CD8-positive, alpha-beta memory T cell (primary cell): Measurements from ENCODE around the gene ARV1. TPM values are rescaled to one million over a fixed set of nuclear protein-coding genes. Genes with fewer than 3 reads are reported as not detected.
"Not testable (repeated sequence)": the region's sequence is repeated elsewhere in the genome, so short reads cannot be mapped to it uniquely, and the experiment has no call there.

Experiments
- CTCF ChIA-PET: fragments of 350-600 bp; sonication (Branson Sonifier 250); formaldehyde crosslinking; loops from one replicate; lab custom pipeline; 2021; ENCODE audit warnings: antibody characterized with exemption; lab: Charles Lee
- POLR2A ChIA-PET: fragments of 350-600 bp; sonication (Branson Sonifier 250); formaldehyde crosslinking; loops from one replicate; lab custom pipeline; 2021; ENCODE audit warnings: antibody characterized with exemption; lab: Charles Lee
- DNase-seq, 5 donors: peaks; one replicate each; pipeline versions ENCODE4 v3.0.0 to v3.0.0-alpha.2; 2020 to 2022; ENCODE audit warnings: mixed read lengths in 1 of 5
- H3K27ac ChIP-seq: one replicate; pipeline ENCODE4 v1.7.0; 2013; ENCODE audit warnings: low read depth, mild to moderate bottlenecking, low read length, moderate library complexity
- H3K27me3 ChIP-seq: 2 replicates; pipeline ENCODE4 v1.7.0; 2013; ENCODE audit warnings: low read length, mild to moderate bottlenecking; ENCODE audit not compliant: insufficient read depth, poor library complexity, severe bottlenecking
- H3K36me3 ChIP-seq: 2 replicates; pipeline ENCODE4 v1.7.0; 2013; ENCODE audit warnings: mild to moderate bottlenecking, low read length, moderate library complexity; ENCODE audit not compliant: insufficient read depth
- H3K4me1 ChIP-seq: 2 replicates; pipeline ENCODE4 v1.7.0; 2013; ENCODE audit warnings: mild to moderate bottlenecking, low read length, moderate library complexity; ENCODE audit not compliant: insufficient read depth
- H3K4me3 ChIP-seq: 2 replicates; pipeline ENCODE4 v1.7.0; 2013; ENCODE audit warnings: mild to moderate bottlenecking, low read length
- H3K9me3 ChIP-seq: 2 replicates; pipeline ENCODE4 v1.7.0; 2013; ENCODE audit warnings: mild to moderate bottlenecking, low read length
- H3K27ac Mint-ChIP-seq, 8 donors: one replicate each; pipeline ENCODE4 v1.8.0; 2020 to 2021; ENCODE audit warnings: mixed read lengths in 8 of 8, mild to moderate bottlenecking in 6 of 8, inconsistent platforms in 3 of 8, moderate library complexity in 3 of 8
- H3K27me3 Mint-ChIP-seq, 2 donors: one replicate each; pipeline ENCODE4 v1.8.0; 2020 to 2021; ENCODE audit warnings: mixed read lengths in 2 of 2, mild to moderate bottlenecking in 1 of 2, moderate library complexity in 1 of 2
- H3K36me3 Mint-ChIP-seq, 3 donors: one replicate each; pipeline ENCODE4 v1.8.0; 2020 to 2021; ENCODE audit warnings: mixed read lengths in 3 of 3, inconsistent platforms in 1 of 3, mild to moderate bottlenecking in 1 of 3
- H3K4me1 Mint-ChIP-seq, 3 donors: one replicate each; pipeline ENCODE4 v1.8.0; 2020 to 2021; ENCODE audit warnings: mixed read lengths in 3 of 3, inconsistent platforms in 1 of 3, mild to moderate bottlenecking in 1 of 3
- H3K4me3 Mint-ChIP-seq, 7 donors: one replicate each; pipeline ENCODE4 v1.8.0; 2020 to 2021; ENCODE audit warnings: mixed read lengths in 7 of 7, mild to moderate bottlenecking in 6 of 7, moderate library complexity in 4 of 7, inconsistent platforms in 2 of 7
- H3K9me3 Mint-ChIP-seq, 5 donors: one replicate each; pipeline ENCODE4 v1.8.0; 2020 to 2022; ENCODE audit warnings: mixed read lengths in 5 of 5, mild to moderate bottlenecking in 3 of 5, moderate library complexity in 2 of 5, inconsistent platforms in 1 of 5
- polyA plus RNA-seq: library from polyadenylated mRNA; unstranded; fragments of 300-500 nt; fragmentation: Illumina TruSeq; gene quantifications from one replicate; pipeline ENCODE4 v1.2.3, GENCODE V29; 2021
- total RNA-seq, 2 experiments: library from RNA; stranded (reverse); gene quantifications; one replicate each; pipeline ENCODE4 v1.2.3, GENCODE V29; 2021

Gene ARV1
- total and polyA plus RNA-seq, 3 experiments from 2014 or later = 21.2 to 27.6 (median 21.4) TPM

DNA sequence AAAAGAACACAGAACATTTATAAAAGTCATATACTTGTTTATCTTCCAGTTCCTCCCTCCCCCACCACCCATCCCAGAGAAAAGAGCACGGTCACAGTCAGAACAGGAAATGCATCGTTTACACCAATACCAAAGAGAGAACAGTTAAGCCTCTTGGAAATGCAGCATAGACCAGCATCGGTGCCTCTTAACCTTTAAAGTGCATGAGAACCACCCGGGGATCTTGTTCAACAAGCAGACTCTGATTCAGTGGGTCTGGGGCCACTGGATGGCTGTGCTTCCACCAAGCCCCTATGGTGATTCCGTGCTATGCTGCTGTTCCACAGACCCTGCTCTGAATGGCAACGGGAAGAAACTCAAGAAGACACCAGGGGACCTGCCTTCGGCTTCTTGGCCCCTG, 41.9 kb downstream of the ARV1 start:
- POLR2A ChIA-PET = no interaction called here
- H3K9me3 Mint-ChIP-seq = no peaks in the 10 kb centered on the region
- no peaks in the 10 kb centered on the region for H3K27me3 Mint-ChIP-seq
- no peak overlapping the region for H3K4me3 Mint-ChIP-seq
- DNase-seq = no peak
- Histone ChIP-seq H3K27me3 (no peaks in the 10 kb centered on the region), H3K27ac (no peak overlapping the region), H3K4me1 (no peaks in the 10 kb centered on the region), H3K36me3 (no peaks in the 10 kb centered on the region), H3K9me3 (no peaks in the 10 kb centered on the region), H3K4me3 (no peak overlapping the region)
- peak overlapping the region in 1 of 8 donors; percentile 47 for H3K27ac Mint-ChIP-seq
- peaks cover 0 to 9% (median 2%) of the 10 kb centered on the region in 3 donors for H3K36me3 Mint-ChIP-seq
- CTCF ChIA-PET = no interaction called here
- H3K4me1 Mint-ChIP-seq = peaks cover 0 to 6% (median 3%) of the 10 kb centered on the region in 3 donors

DNA sequence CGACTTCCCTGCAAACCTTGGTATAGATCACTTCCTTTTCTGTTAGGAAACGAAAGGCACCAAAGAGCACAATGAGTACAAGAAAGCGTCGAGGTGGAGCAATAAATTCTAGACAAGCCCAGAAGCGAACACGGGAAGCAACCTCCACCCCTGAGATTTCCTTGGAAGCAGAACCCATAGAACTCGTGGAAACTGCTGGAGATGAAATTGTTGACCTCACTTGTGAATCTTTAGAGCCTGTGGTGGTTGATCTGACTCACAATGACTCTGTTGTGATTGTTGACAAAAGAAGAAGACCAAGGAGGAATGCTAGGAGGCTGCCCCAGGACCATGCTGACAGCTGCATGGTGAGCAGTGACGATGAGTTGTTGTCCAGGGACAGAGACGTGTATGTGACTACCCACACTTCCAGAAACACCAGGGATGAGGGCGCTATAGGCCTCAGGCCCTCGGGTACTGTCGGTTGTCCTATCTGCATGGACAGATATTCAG, 42.7 kb downstream of the ARV1 start:
- Histone ChIP-seq H3K36me3 (no peaks in the 10 kb centered on the region), H3K9me3 (no peaks in the 10 kb centered on the region), H3K27ac (no peak overlapping the region), H3K4me1 (no peaks in the 10 kb centered on the region), H3K27me3 (no peaks in the 10 kb centered on the region), H3K4me3 (no peak overlapping the region)
- Mint-ChIP-seq H3K9me3 (no peaks in the 10 kb centered on the region), H3K4me3 (no peak overlapping the region), H3K27me3 (no peaks in the 10 kb centered on the region), H3K27ac (peak overlapping the region in 1 of 8 donors; percentile 54), H3K36me3 (peaks cover 0 to 9% (median 2%) of the 10 kb centered on the region in 3 donors), H3K4me1 (peaks cover 0 to 6% (median 3%) of the 10 kb centered on the region in 3 donors)
- DNase-seq = no peak
- CTCF ChIA-PET = no interaction called here
- POLR2A ChIA-PET = no interaction called here

DNA sequence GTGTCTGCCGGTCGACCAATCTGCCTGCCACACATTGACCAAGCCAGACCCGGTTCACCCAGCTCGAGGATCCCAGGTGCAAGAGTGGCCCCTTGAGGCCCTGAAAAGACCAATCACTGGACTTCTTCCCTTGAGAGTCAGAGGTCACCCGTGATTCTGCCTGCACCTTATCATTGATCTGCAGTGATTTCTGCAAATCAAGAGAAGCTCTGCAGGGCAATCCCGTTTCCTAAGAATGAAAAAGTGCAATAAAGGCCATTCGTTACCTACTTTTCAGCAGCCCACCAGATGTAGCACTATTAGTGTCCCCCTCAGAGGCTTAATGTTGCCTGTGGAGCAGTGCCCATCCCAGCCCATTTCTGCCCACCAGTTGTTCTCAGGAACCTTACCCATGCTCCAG, 43.6 kb downstream of the ARV1 start:
- H3K27me3 ChIP-seq, H3K36me3 ChIP-seq, H3K4me1 ChIP-seq, H3K27ac ChIP-seq, POLR2A ChIA-PET, H3K9me3 ChIP-seq, H3K4me3 Mint-ChIP-seq, H3K4me3 ChIP-seq, H3K4me1 Mint-ChIP-seq, CTCF ChIA-PET, H3K36me3 Mint-ChIP-seq, DNase-seq, H3K27ac Mint-ChIP-seq, H3K9me3 Mint-ChIP-seq, H3K27me3 Mint-ChIP-seq: not testable (repeated sequence)

DNA sequence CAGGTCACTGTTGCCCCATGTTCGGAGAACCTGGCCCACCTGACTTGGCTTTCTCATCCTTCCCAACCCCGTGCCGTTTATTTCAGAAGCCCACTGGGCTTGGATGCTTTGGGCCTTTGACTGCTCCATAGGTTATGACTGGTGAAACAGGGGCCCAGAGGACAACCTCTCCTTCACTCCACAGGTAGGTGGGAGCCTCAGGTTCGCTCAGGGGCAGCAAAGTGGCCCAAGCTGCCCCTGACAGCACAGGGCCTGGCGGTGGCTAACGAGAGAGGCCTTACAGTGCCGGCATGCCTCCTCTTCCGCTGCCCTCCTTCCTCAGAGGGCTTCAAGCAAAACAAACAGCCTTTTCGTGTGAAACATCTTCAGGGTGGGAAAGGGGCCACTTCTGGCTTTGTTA, 44.3 kb downstream of the ARV1 start:
- Histone ChIP-seq H3K27ac (no peak overlapping the region), H3K4me1 (no peaks in the 10 kb centered on the region), H3K27me3 (no peaks in the 10 kb centered on the region), H3K9me3 (no peaks in the 10 kb centered on the region), H3K4me3 (no peak overlapping the region), H3K36me3 (no peaks in the 10 kb centered on the region)
- no peaks in the 10 kb centered on the region for H3K27me3 Mint-ChIP-seq
- H3K36me3 Mint-ChIP-seq = peaks cover 0 to 8% (median 2%) of the 10 kb centered on the region in 3 donors
- no peaks in the 10 kb centered on the region for H3K9me3 Mint-ChIP-seq
- ChIA-PET POLR2A (no interaction called here), CTCF (no interaction called here)
- peaks cover 0 to 6% (median 3%) of the 10 kb centered on the region in 3 donors for H3K4me1 Mint-ChIP-seq
- peak overlapping the region in 1 of 8 donors; percentile 78 for H3K27ac Mint-ChIP-seq
- no peak for DNase-seq
- no peak overlapping the region for H3K4me3 Mint-ChIP-seq

DNA sequence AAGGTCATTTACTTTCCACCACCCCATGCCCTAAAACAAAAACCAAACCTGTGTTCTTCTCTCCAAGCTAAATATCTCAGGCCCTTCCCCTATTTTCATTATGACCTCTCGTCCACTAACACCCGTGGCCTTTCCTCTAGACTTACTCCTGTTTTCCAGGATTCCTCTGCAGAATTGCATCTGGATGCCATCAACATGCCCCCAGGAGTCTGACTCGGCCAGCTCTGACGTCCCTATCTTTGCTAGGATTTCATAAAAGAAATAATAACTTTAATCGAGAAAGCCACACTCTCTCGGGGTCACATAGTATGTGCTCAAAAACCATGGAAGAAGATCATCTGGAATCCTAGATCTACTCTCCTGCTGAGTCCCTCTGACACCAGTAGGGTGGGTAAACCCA, 47.7 kb downstream of the ARV1 start:
- POLR2A ChIA-PET = no interaction called here

DNA sequence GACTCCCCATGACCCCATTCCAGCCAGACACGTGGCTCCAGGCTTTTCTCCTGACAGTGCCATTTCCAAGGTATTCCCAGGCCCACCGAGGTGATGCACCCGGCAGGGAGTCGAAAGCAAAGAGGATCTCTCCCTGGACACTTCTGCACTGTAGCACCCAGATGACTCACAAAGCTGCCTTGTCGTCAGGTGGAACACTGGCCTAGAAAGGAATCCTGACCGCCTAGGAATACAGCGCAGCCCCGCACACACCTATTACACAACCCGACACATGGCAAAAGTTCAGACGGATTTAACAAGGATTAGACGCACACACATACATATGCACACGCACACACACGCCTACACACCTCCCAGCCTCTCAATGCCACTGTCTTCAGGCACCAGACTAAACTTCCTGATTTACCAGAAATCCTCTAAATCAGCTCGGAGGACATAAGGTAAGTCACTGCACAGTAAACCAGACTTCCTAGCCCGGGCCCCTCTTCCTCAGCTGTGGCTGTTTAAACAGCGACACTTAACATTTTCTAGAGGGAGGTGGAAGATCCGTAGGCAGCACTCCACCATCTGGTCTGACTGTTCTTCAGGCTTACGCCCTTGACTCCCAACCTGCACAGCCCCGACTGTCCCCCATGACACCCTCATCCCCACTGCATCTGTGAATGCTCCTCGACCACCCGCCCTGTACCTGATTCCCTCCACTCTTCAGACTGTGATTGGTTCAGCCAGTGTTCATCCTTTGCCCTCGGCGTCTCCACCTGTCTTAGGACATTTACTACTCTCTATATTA, 48.4 kb downstream of the ARV1 start:
- Histone ChIP-seq H3K4me1 (no peaks in the 10 kb centered on the region), H3K27ac (no peak overlapping the region), H3K36me3 (no peaks in the 10 kb centered on the region), H3K27me3 (no peaks in the 10 kb centered on the region), H3K9me3 (no peaks in the 10 kb centered on the region), H3K4me3 (no peak overlapping the region)
- ChIA-PET CTCF (no interaction called here), POLR2A (no interaction called here)
- Mint-ChIP-seq H3K36me3 (peaks cover 0 to 1% (median 0%) of the 10 kb centered on the region in 3 donors), H3K27ac (peak overlapping the region in 2 of 8 donors; percentile 61 to 84), H3K4me3 (no peak overlapping the region), H3K4me1 (peaks cover 0 to 2% (median 0%) of the 10 kb centered on the region in 3 donors), H3K9me3 (no peaks in the 10 kb centered on the region), H3K27me3 (no peaks in the 10 kb centered on the region)
- no peak for DNase-seq

More for the DNA sequence above, 47.7 kb downstream of the ARV1 start:
- Histone ChIP-seq H3K4me1 (no peaks in the 10 kb centered on the region), H3K9me3 (no peaks in the 10 kb centered on the region), H3K4me3 (no peak overlapping the region), H3K27ac (no peak overlapping the region), H3K27me3 (no peaks in the 10 kb centered on the region), H3K36me3 (no peaks in the 10 kb centered on the region)
- no peaks in the 10 kb centered on the region for H3K27me3 Mint-ChIP-seq
- H3K4me3 Mint-ChIP-seq = no peak overlapping the region
- H3K4me1 Mint-ChIP-seq = peaks cover 0 to 2% (median 0%) of the 10 kb centered on the region in 3 donors
- CTCF ChIA-PET = no interaction called here
- peak overlapping the region in 1 of 8 donors; percentile 74 for H3K27ac Mint-ChIP-seq
- H3K36me3 Mint-ChIP-seq = peaks cover 0 to 1% (median 0%) of the 10 kb centered on the region in 3 donors
- H3K9me3 Mint-ChIP-seq = no peaks in the 10 kb centered on the region
- no peak for DNase-seq

DNA sequence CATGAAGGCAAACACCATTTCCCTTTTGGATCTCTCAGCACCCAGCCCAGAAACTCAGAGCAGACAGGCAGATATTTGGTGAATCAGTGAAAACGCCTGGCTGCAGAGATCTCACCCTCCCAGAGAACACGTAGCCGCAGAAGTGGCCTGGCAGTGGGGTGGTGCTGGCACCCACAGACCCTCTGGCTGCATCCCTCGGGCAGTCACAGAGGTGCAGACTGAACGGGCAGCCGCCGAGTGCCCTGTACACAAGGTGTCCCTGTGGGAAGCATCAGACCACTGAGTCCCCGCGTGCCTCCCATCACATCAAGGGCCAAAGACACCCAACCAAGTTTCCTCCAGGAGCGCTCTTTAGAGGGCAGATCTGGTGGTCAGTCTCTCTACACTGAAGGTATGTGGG, 49.1 kb downstream of the ARV1 start:
- POLR2A ChIA-PET = no interaction called here
- no peaks in the 10 kb centered on the region for H3K27me3 ChIP-seq
- Mint-ChIP-seq H3K27me3 (no peaks in the 10 kb centered on the region), H3K4me3 (no peak overlapping the region), H3K9me3 (no peaks in the 10 kb centered on the region), H3K27ac (peak overlapping the region in 1 of 8 donors; percentile 84), H3K36me3 (peaks cover 0 to 1% (median 0%) of the 10 kb centered on the region in 3 donors), H3K4me1 (peaks cover 0 to 2% (median 0%) of the 10 kb centered on the region in 3 donors)
- CTCF ChIA-PET = no interaction called here
- H3K27ac ChIP-seq = no peak overlapping the region
- DNase-seq = no peak
- H3K4me3 ChIP-seq = no peak overlapping the region
- no peaks in the 10 kb centered on the region for H3K4me1 ChIP-seq
- no peaks in the 10 kb centered on the region for H3K9me3 ChIP-seq
- H3K36me3 ChIP-seq = no peaks in the 10 kb centered on the region

DNA sequence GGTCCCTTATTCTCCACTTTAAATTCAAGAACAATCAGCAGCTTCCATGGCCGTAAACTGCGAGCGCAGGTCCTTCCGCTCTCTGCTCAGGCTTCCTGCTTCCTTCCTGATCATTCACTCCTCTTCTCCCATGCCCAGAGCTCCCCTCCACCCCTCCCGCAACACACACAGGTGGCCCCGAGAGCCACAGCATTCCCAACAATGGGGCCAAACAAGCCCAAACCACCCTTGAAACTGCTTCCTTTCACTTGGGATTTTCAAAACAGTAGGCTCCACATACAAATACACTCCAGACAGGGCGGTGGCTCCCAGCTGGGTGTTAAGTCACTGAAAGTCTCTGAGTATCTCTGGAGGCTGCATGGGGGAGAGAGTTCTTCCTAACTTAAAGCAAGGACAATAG, 49.8 kb downstream of the ARV1 start:
- H3K27ac Mint-ChIP-seq = peak overlapping the region in 1 of 8 donors; percentile 53

More for the DNA sequence above, 49.8 kb downstream of the ARV1 start:
- H3K9me3 Mint-ChIP-seq = no peaks in the 10 kb centered on the region
- H3K4me1 Mint-ChIP-seq = peaks cover 0 to 2% (median 0%) of the 10 kb centered on the region in 3 donors
- no peak overlapping the region for H3K4me3 Mint-ChIP-seq
- ChIA-PET CTCF (no interaction called here), POLR2A (interaction anchor here (0.6 kb wide), 1 partner anchor 199 kb away, joined by 3 read pairs; no protein-coding TSS in a partner anchor)
- no peak for DNase-seq
- Histone ChIP-seq H3K36me3 (no peaks in the 10 kb centered on the region), H3K27ac (no peak overlapping the region), H3K27me3 (no peaks in the 10 kb centered on the region), H3K9me3 (no peaks in the 10 kb centered on the region), H3K4me1 (no peaks in the 10 kb centered on the region), H3K4me3 (no peak overlapping the region)
- peaks cover 0 to 1% (median 0%) of the 10 kb centered on the region in 3 donors for H3K36me3 Mint-ChIP-seq
- H3K27me3 Mint-ChIP-seq = no peaks in the 10 kb centered on the region
